C4-2B (cell line): Measurements from ENCODE around the gene KCNC1.

Experiments used
- ZFX ChIP-seq: fragments of 450-650 bp; IDR thresholded peaks from 2 replicates; pipeline ENCODE4 v1.6.1; 2017
- TF ChIP-seq, protein P1 (sequence below): fragments of 450-650 bp; conservative IDR thresholded peaks from 2 replicates; pipeline ENCODE4 v1.5.1; 2017; ENCODE audit warnings: mild to moderate bottlenecking

DNA sequence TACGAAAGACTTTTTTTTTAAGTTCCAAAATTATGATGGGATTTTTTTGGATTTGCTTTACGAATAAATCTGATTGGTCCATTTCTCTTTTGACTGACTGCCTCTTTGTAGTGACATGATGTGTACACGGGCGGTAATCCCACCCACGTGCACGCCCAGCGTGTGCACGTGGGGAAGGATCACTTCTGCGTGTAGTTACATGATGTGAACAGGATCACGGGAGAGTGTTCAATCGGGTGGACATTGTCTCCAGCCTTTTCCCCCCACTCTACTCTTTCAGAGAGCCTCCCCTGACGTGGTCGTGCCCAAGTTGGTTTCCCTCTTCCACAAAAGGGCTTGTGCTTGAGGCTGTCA, 43.1 kb downstream of the KCNC1 start:
- TF ChIP-seq, protein P1, sequence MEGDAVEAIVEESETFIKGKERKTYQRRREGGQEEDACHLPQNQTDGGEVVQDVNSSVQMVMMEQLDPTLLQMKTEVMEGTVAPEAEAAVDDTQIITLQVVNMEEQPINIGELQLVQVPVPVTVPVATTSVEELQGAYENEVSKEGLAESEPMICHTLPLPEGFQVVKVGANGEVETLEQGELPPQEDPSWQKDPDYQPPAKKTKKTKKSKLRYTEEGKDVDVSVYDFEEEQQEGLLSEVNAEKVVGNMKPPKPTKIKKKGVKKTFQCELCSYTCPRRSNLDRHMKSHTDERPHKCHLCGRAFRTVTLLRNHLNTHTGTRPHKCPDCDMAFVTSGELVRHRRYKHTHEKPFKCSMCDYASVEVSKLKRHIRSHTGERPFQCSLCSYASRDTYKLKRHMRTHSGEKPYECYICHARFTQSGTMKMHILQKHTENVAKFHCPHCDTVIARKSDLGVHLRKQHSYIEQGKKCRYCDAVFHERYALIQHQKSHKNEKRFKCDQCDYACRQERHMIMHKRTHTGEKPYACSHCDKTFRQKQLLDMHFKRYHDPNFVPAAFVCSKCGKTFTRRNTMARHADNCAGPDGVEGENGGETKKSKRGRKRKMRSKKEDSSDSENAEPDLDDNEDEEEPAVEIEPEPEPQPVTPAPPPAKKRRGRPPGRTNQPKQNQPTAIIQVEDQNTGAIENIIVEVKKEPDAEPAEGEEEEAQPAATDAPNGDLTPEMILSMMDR, result no peak
- TF ChIP-seq ZFX, result no peak
